C4-2B (cell line): Measurements from ENCODE around the gene MYL5.

ENCODE experiments used
- CTCF ChIP-seq: fragments of 450-650 bp; conservative IDR thresholded peaks from 2 replicates; pipeline ENCODE4 v1.5.1; 2017; ENCODE audit warnings: mild to moderate bottlenecking
- ZFX ChIP-seq: fragments of 450-650 bp; IDR thresholded peaks from 2 replicates; pipeline ENCODE4 v1.6.1; 2017

- TF ChIP-seq CTCF (no peak), ZFX (no peak)
Observed at GRCh38 chr4:657834-658667, 16.3 kb upstream of the MYL5 start.
